DMS79 (cell line): ENCODE data around the gene P2RX7.
"Not testable (repeated sequence)": the region's sequence is repeated elsewhere in the genome, so short reads cannot be mapped to it uniquely, and the experiment has no call there.

Experiments
- DNase-seq: peaks from one replicate; lab custom pipeline; 2025; lab: John Stamatoyannopoulos, UW

The P2RX7 gene

GRCh38 chr12:121135320-121135719, 2.6 kb downstream of the P2RX7 start:
- DNase-seq = no peak

- DNase-seq = no peak
Measured at GRCh38 chr12:121137512-121137911, 4.8 kb downstream of the P2RX7 start.

- no peak for DNase-seq
Measured at GRCh38 chr12:121138284-121138683, 5.6 kb downstream of the P2RX7 start.

GRCh38 chr12:121139286-121139685, 6.6 kb downstream of the P2RX7 start:
- no peak for DNase-seq

GRCh38 chr12:121142171-121142950, 9.7 kb downstream of the P2RX7 start:
- no peak for DNase-seq

- DNase-seq = no peak
Measured at GRCh38 chr12:121144416-121144914, 11.8 kb downstream of the P2RX7 start.

GRCh38 chr12:121145221-121145620, 12.5 kb downstream of the P2RX7 start:
- no peak for DNase-seq

GRCh38 chr12:121149289-121149688, 16.6 kb downstream of the P2RX7 start:
- DNase-seq = not testable (repeated sequence)

- DNase-seq = no peak
Measured at GRCh38 chr12:121154793-121155375, 22.2 kb downstream of the P2RX7 start.

- no peak for DNase-seq
Measured at GRCh38 chr12:121156365-121156764, 23.7 kb downstream of the P2RX7 start.

- DNase-seq = no peak
Measured at GRCh38 chr12:121158085-121158484, 25.4 kb downstream of the P2RX7 start.

- not testable (repeated sequence) for DNase-seq
Measured at GRCh38 chr12:121158728-121159351, 26.2 kb downstream of the P2RX7 start.

- no peak for DNase-seq
Measured at GRCh38 chr12:121159467-121160307, 27.0 kb downstream of the P2RX7 start.

GRCh38 chr12:121162384-121162783, 29.7 kb downstream of the P2RX7 start:
- DNase-seq = no peak

GRCh38 chr12:121162985-121163384, 30.3 kb downstream of the P2RX7 start:
- DNase-seq = no peak

- not testable (repeated sequence) for DNase-seq
Measured at GRCh38 chr12:121164839-121165238, 32.2 kb downstream of the P2RX7 start.

GRCh38 chr12:121165316-121165715, 32.6 kb downstream of the P2RX7 start:
- no peak for DNase-seq

GRCh38 chr12:121166356-121166755, 33.7 kb downstream of the P2RX7 start:
- no peak for DNase-seq

- DNase-seq = no peak
Measured at GRCh38 chr12:121167232-121167820, 34.6 kb downstream of the P2RX7 start.

GRCh38 chr12:121167951-121168350, 35.3 kb downstream of the P2RX7 start:
- no peak for DNase-seq

- no peak for DNase-seq
Measured at GRCh38 chr12:121170151-121170550, 37.5 kb downstream of the P2RX7 start.
